ENCODE data around the gene PODXL2.
"Not testable (repeated sequence)": the region's sequence is repeated elsewhere in the genome, so short reads cannot be mapped to it uniquely, and the experiment has no call there.

The PODXL2 gene

DNA sequence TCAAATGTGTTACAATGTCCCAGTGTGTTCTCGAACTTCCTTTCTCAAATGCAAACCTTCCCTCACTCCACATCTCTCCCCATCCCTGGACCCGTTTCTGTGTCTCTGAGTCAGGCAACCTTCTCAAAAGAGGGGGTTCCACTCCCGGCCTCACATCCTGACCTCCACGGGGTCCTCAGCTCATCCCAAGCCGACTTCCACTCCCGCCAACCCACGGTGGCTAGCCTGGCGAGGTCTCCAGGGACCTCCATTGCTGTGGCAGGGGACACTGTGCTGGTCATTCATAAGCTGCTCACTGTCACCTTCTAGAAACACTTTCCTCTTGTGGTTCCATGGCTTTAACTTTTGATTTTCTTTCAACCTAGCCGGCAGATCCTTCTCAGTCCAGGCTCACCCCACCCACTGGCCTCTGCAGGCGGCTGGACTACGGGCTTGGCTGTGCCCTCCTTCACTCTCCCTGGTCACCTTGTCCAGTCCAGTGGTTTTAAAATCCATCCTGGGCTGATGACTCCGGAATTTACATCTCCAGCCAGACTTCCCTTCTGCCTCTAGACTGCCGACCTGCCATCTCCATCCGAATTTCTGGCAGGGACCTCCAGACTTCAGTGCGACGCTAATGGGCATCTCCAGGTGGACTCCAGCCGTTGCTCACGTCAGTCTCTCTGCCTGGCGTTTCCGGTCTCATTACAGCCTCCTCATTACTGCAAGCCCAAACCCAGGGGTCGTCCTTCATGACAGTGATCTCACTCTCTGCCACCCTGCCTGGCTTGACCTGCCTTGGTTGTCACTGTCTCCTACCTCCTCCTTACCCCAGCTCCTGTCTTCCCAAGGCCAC lies 63.7 kb downstream of the PODXL2 start:
- DNase-seq: no peak

DNA sequence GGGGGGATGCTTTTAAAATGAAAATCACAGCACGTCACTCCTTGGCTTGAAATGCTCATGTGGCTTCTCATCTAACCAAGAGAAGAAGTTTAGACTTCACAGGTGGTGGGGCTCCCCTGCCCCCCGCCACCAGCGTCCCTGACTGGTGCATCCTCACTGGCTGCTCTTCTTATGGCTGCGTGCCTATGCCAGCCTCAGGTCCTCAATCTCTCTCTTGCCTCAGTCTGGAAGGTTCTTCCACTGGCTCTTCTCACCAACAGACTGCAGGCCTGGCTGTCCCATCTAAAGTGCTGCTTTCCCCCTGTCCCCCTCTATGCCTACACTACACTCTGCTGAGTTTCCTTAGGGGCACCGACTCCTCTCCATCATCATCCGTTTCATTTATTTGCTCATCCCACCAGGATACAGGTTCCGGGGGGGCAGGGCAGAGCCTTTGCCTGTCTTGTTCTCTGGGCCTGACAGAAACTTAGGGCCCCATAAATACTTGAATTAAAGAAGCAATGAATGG lies 64.4 kb downstream of the PODXL2 start:
- no peak for DNase-seq

DNA sequence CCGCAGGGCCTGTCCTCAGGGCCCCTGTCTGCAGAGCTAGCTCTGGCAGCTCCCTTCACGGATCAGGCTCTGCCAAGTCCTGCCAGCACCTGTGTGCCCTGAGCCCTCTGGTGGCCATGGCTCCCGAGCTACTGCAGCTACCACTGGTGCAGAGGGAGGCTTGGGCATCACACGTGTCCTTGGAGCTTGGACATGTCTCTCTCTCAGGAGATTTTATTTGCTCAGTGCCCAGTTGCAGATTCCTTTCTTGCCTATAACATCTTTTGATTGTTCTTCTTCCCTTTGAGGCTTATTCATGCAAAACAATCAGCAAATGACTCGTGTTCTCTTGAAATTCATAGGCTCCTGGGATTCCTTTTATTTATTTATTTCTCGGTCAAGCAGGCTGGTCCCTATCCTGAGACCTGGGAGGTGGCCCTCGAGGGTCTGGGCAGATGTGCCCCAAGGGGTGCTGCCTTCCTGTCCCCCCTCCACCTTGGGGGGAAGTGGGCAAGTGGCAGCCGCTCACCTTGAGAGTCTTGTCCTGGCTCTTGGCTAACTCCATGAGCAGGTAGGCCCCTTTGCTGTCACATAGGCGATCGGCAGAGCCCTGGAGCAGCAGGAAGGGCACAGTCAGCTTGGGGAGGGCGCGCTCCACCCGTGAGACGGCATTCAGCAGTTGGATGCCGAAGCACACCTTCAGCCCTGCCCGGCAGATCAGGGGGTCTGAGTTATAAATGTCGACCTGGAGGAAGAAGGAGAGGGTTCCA lies 65.7 kb downstream of the PODXL2 start:
- peak; percentile 19 for DNase-seq

DNA sequence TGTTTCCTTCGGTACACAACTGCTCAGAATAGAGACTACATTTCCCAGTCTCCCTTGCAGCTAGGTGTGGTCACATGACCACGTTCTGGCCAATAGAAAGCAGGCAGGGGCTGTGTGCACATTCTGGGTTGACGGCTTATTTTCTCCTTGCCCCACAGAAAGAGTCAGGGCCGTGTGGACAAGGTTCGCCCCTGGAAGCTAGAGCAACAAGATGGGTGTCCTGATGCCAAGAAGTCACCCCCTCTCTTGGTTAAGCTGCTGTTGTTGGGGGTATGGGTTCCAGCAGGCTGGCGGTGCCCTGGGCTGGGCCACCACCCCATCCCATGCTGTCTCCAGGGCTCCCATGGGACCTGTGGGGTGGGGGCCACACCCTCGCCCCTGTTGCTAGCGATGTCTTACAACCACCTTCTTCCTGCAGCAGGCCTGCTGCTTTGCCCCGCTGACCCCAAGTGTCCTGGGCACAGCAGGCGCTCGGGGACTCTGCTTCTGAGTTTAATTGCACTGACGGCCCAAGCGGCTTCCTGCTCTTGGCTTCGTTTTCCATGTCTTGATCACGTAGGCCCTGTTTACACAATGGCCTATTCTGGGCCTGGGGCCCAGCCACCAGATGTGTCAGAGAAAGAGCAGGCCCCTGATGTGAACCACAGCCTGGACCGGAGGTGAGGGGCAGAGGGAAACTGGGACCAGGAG lies 68.7 kb downstream of the PODXL2 start:
- peak; percentile 85 for DNase-seq

DNA sequence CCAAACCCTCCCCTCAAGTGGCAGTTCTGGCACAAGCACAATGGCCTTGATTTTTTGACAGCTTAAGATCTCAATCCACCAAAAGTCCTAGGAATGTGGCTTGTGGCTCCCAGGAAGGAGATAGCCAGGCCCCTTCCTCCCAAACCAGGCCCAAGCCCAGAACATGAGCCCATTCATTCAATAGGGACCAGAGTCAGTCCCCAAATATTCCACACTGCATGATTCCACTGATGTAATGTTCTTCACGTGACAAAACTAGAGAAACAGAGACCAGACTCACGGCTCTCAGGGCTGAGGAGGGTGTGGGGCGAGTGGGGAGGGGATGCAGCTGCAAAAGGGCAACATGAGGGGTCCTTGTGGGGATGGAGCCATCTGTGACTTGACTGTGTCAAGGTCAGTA lies 69.3 kb downstream of the PODXL2 start:
- DNase-seq: no peak

DNA sequence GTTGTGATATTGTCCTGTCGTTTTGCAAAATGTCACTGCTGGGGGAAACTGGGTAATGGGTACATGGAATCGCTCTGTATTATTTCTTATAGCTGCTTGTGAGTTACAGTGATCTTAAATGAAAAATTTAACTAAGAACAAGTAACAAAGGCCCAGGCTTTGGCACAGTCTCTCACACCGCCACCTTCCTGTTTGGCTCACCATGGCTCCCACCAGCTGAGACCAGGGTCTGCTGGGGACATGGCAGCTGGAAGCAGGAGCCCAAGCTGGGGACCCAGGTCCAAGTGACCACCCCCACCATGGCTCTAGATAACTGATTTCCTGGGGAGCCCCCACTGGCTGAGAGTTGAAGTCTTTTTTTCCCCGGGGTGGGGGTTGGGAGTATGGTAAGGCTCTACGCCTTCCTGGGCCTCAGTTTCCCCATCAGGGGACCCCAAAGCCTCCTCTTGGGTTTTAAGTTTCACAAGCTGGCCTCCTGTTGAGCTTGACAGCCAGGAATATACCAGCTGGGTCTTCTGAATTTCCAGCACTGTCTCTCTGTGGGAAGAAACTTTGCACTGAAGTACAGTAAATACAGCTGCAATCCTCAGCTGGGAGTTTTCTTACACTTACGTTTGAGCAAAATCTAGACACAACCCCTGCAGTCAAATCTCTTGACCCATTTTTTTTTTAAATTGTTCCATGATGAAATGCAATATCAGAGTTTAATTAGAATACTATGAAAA lies 69.9 kb downstream of the PODXL2 start:
- no peak for DNase-seq

DNA sequence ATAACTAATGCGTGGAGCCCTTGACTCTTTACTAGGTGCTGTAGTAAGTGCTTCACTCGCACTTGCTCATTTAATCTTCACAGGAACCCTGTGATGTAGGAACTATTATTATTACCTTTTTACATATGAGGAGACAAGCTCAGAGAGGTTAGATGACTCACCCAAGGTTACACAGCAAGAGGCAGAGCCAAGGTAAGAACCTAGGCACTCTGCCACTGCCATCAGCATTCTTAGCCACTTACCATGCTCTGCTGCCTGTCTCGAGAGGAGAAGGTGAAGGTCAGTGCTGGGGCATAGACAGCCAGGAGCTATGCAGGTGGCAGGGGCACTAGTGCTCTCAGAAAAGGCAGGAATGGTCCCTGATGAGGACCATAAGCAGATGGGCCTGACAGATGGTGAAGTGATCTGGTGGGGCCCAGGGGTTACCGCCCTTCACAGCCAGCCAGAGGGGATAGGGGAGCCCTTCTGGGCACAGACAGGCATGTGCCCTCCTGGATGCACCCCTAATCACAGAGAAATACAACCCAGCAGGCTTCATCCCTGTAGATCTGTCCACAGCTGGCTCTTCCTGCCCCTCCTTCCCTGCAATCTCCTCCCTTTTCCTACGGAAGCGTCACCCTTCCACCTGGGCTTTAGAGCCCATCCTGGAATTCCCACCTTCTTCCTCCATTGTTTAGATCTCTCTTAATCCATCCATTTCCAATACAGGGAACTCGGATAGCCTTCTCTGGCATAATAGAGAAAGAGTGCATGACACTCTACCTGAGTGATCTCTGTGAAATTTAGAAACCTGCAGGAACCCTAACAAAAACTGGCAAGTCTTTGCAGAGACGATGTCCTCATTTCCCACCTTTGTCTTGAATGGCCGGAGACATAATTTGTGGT lies 70.7 kb downstream of the PODXL2 start:
- peak; percentile 12 for DNase-seq

DNA sequence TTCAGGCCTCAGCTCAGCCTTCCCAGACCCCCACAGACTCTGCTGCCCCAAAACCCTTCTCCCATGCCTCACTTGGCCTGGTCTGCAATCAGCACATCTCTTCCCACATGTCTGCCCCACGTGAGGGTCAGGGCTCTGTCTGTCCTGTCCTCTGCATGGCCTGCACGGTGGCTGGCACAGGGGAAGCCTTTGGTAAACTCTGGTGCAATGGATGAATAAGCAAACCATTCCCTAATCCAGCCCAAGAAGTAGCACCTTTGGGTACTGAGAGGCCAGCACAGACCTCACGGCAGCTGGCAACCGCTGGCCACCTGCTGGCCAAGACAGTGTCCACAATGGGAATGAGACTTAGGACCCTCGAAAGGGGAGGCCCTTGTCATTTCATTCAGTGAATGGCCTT lies 71.4 kb downstream of the PODXL2 start:
- no peak for DNase-seq

DNA sequence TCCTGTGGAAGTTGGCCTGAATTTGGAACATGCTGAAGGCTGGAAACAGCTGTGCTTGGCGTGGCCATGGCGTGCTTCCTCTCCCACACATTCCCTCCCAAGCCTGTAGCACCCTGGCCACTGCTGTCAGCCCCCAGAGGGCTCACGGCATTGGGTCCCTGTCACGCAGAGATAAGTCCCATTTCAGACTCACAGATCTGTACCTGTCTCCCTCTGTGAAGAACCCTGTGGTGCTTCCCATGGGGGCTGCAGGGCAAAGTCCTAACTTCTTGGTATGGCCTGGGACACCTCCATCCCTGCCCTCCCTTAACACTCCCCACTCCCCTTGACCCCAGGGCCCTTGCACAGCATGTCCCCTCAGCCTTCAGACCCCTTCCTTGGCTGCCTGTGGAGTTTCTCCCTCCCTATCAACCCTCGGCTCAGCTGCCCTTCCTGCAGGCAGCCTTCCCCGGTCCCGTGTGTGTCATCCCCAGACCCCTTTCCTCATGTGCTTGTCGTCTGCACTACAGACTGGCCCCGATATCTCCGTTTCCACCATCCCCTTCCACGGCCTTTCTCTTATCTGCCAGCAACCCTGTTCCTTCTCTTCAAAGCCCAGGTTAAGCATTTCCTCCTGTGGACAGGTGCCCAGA lies 72.4 kb downstream of the PODXL2 start:
- no peak for DNase-seq

DNA sequence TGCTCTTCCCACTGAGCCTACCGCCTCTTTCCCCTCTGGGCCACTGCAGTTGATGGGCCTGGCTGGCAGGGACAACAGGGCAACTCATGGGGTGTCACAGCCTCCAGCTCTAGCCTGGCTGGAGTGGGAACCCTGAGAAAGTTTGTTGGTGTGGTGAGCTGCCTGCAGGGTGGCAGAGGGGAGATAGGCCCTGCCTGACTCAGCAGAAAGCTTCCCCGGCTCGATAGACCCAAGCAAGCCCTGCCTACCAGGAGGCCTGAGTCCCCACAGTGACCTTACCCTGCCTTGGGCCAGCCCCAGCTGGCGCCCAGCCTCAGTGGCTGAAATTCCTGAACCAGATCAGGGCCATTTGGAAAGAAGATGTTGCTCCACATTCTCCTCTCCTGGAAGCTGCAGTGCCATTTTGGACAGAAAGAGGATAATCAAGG lies 73.2 kb downstream of the PODXL2 start:
- DNase-seq: no peak

DNA sequence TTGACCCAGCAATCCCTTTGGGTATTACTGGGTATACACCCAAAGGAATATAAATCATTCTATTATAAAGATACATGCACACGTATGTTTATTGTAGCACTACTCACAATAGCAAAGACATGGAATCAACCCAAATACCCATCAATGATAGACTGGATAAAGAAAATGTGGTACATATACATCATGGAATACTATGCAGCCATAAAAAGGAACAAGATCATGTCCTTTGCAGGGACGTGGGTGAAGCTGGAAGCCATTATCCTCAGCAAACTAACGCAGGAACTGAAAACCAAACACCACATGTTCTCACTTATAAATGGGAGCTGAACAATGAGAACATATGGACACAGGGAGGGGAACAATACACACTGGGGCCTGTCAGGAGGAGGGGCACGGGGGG lies 75.9 kb downstream of the PODXL2 start:
- DNase-seq: not testable (repeated sequence)

DNA sequence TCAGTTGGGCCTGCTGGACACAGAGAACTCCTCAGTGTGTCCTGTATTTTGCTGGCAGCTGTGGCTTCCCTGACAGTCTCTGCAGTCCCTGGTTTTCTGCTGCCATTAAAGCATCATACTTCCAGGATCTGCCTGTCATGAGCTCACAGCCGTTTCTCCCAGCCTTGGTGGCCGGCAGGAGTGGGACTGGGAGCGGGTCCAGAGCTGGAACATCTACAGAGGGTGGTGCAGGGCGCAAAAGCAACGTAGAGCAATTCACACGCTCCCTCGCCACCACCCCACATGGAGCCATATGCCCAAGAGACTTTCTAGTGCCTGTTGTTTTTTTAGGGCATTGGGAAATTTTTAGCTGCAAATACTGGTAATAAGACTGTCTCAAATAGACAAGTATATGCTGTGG lies 77.3 kb downstream of the PODXL2 start:
- no peak for DNase-seq

DNA sequence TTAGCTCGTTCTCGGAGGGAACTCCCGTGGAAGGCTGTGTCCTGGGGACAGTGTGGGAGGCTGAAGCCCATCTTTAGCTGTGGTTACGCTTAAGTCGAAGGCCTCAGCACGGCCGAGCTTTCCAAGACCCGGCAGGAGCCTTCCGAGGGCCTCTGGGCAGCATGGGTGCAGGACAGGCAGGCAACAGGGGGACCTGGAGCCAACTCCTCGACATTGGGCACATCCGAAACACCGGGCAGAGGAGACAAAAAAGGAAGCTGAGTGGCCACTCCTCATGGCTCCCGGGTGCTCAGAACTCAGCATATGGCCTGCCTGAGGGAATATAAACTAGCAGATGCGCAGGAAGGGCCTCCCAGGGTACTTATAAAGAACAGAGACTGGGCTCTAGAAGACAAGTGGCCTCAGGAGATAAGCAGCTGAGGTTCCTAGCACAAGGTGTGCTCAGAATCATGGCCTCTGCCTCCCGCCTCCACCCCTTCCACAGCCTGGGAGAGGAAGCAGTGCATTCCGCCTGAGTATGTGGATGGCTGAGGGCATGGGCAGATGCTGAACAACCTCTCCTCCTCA lies 77.9 kb downstream of the PODXL2 start:
- DNase-seq: no peak

DNA sequence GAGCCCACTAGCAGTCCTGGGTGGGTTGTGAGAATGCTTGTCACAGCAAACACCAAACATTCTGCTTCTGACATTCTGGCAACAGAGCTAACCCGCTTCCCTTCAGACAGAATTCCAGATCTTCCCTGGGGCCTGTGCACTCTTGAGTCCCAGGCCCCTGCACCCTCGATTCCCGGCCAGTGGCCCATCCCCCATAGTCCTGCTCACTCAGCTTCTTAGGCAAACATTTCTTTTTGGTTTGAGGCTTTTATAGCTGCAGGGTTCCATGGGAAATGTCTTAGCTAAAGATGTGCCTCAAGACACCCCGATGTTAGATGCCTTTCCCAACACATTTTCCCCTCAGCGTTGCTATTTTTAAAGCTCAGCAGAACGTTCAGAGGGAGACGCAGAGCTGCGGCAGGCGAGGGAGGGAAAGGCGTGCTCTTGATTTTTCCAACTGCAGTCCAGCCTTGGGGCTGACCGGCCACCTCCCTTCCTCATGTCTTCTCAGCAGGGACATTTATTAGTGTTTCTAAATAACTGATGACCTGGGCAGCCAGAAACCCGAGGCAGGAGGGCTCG lies 78.9 kb downstream of the PODXL2 start:
- DNase-seq: no peak

DNA sequence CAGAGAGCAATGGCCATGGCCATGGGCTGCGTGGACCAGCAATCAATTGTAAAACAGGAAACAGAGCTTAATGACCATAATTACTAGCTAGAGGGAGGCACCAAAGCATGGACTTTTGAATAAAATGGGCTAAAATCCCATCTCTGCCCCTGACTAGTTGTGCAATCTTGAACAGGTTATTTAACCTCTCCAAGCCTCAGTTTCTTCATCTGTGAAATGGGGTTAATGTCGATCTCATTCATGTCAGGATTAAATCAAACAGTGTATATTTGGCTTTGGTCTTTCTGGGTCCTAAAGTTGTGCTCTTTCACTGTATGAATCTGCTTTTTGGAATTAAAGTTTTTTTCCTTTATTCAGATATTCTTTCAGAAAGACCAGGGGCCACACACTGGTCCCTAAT lies 79.9 kb downstream of the PODXL2 start:
- no peak for DNase-seq

DNA sequence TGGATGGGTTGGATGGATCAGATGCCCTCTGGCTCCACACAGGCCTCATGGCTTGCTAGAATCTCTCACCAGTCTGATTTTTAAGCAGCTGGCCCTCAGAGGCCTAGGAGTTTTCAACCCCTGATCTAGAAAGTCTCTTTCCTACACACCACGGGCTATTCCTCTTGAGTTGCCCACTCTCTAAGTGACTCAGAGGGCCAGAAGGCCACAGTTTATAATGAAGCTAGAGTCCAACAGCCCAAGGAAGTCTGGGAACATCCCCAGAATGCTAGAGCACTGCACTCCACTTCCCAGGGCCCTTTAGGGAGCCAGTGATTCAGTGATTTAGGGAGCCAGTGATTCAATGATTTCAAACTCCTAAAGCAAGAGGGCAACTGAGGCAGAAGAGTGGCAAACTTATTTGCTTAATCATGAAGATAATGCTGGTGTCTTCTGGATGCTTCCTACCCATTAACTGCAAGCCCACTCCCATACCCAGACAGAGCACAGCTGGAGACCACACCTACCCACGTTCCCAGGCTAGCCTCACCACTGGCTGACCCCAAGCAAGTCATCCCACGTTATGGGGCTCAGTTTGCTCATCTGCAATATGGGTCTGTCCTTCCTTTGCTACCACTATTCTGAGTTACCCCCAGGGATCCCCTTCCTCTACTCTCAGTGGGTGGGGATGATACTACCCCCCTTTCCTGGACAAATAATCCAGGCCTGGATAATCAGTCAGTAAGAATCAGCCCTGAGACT lies 80.5 kb downstream of the PODXL2 start:
- peak; percentile 19 for DNase-seq

DNA sequence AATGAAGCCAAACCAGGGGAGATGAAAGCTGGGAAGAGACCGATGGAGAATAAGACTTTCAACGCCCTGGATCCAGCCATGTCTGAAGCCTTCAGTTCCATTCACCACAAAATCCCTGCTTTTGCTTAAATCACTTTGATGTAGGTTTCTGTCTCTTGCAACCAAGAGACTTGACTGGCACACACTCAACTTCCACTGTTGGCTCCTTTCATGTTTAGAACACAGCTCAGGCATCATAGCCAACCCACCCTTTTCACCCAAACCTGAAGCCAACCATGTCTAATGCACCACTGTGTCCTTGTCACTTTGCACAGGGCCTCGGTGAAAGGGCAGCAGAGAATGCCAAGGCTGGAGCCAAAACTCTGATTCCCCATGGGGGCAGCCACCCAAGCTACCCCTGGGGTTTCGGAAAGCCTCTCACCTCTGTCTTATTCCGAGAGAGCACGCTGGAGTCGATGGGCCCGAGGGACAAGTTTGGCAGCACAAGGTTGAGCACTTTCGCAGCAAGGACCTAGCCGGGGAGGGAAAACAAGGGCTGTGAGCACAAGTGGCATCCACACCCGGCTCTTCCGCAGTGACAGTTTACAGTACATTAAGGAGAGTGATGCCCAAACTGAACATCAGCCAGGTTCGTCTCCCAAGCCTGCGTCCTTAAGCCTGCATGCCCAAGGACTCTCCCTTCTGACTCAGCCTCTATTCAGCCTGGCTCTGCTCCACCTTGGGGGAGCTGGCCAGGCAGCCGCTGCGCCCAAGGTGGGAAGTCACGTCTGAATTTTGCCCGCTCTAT lies 81.4 kb downstream of the PODXL2 start:
- DNase-seq: no peak

DNA sequence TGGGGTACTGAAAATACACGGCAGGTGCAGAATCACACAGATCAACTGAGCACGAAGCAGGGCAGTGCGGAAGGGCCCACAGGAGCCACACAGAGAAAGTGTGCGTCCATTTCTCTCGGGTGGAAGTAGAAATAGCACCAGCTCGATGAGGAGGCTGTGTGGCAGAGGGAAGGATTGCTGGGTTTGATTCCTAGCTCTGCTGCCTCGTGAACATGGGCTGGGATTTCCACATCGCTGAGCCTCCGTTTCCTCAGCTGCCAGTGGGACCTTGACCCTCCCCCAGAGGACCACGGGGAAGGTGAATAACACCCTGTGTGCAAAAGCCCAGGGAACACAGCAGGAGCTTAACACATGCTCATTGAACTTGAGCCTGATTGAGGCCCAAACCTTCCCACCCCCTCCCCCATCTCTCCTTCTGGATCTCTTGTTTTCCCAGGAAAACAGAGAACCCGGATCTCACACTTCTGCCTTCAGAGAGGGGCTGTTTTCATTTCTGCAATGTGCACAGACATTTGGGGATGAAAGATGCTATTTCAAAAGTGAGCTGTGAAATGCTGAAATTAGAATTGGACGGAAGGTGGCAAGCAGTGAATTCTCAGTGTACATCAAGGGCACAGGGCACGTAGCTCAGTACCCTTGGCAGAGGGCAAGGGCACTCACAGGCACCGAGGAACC lies 82.2 kb downstream of the PODXL2 start:
- no peak for DNase-seq

Data from EL (cell line).